Ishikawa (cell line): ENCODE data around the gene ZSCAN18.

ENCODE experiments used
- CEBPB ChIP-seq: IDR thresholded peaks from 2 replicates; pipeline ENCODE4 v1.6.1; 2012
- CREB1 ChIP-seq: IDR thresholded peaks from 2 replicates; pipeline ENCODE4 v1.6.1; 2012; ENCODE audit warnings: low read depth
- EGR1 ChIP-seq: IDR thresholded peaks from 2 replicates; pipeline ENCODE4 v1.6.1; 2012
- EP300 ChIP-seq: IDR thresholded peaks from 2 replicates; pipeline ENCODE4 v1.6.1; 2012; ENCODE audit warnings: borderline replicate concordance
- FOXM1 ChIP-seq: IDR thresholded peaks from 2 replicates; pipeline ENCODE4 v1.6.1; 2012; ENCODE audit warnings: low read depth, borderline replicate concordance
- MAX ChIP-seq: IDR thresholded peaks from 2 replicates; pipeline ENCODE4 v1.6.1; 2012
- RAD21 ChIP-seq: IDR thresholded peaks from 2 replicates; pipeline ENCODE4 v1.6.1; 2012; ENCODE audit warnings: low read depth
- REST ChIP-seq: IDR thresholded peaks from 2 replicates; pipeline ENCODE4 v1.6.1; 2012; ENCODE audit warnings: low read depth, mild to moderate bottlenecking
- TAF1 ChIP-seq: IDR thresholded peaks from 2 replicates; pipeline ENCODE4 v1.6.1; 2012; ENCODE audit warnings: low read depth, mild to moderate bottlenecking
- TCF12 ChIP-seq: IDR thresholded peaks from 2 replicates; pipeline ENCODE4 v1.6.1; 2012; ENCODE audit warnings: low read depth
- TEAD4 ChIP-seq: IDR thresholded peaks from 2 replicates; pipeline ENCODE4 v1.6.1; 2012
- USF1 ChIP-seq: IDR thresholded peaks from 2 replicates; pipeline ENCODE4 v1.6.1; 2012
- YY1 ChIP-seq: IDR thresholded peaks from 2 replicates; pipeline ENCODE4 v1.6.1; 2012; ENCODE audit warnings: low read depth
- ZBTB7A ChIP-seq: IDR thresholded peaks from 2 replicates; pipeline ENCODE4 v1.6.1; 2012; ENCODE audit warnings: low read depth

- TF ChIP-seq RAD21 (no peak), MAX (no peak), EGR1 (no peak), EP300 (no peak), CEBPB (no peak), CREB1 (no peak), TAF1 (no peak), ZBTB7A (no peak), REST (no peak), TCF12 (no peak), YY1 (no peak), FOXM1 (no peak), TEAD4 (no peak), USF1 (no peak)
Observed at GRCh38 chr19:58129284-58129683, 31.3 kb upstream of the ZSCAN18 start.
